ENCODE measurements around the gene CPLANE1.
"Not testable (repeated sequence)": the region's sequence is repeated elsewhere in the genome, so short reads cannot be mapped to it uniquely, and the experiment has no call there.

The CPLANE1 gene

DNA sequence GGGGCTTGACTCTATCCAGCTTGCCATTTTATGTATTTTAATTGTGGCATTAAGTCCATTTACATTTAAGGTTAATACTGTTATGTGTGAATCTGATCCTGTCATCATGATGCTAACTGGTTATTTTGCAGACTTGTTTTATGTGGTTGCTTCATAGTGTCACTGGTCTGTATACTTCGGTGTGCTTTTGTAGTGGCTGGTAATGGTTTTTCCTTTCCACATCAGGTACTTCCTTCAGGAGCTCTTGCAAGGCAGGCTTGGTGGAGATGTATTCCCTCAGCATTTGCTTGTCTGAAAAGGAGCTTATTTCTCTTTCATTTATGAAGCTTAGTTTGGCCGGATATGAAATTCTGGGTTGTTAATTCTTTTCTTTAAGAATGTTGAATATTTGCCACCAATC lies 145.9 kb downstream of the CPLANE1 start:
- DNase-seq, result no peak

DNA sequence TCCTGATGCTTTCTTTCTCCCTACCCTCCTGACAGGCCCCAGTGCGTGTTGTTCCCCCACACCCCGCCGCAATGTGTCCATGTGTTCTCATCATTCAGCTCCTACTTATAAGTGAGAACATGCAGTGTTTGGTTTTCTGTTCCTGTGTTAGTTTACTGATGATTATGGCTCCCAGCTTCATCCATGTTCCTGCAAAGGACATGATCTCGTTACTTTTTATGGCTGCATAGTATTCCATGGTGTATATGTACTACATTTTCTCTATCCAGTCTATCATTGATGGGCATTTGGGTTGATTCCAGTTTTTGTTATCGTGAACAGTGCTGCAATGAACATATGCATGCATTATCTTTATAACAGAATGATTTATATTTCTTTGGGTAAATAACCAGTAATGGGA lies 149.9 kb downstream of the CPLANE1 start:
- not testable (repeated sequence) for H3K9me3 ChIP-seq (ENCODE audit: insufficient read depth, low read depth, low read length); H3K9ac ChIP-seq (ENCODE audit: low read length); H2BK12ac ChIP-seq (ENCODE audit: low read length); H3K27ac ChIP-seq (ENCODE audit: low read depth, low read length); H2AK5ac ChIP-seq (ENCODE audit: low read length); H3K4ac ChIP-seq (ENCODE audit: low read depth, low read length); H4K91ac ChIP-seq (ENCODE audit: low read depth, low read length); H3K23ac ChIP-seq (ENCODE audit: low read length); H3K79me1 ChIP-seq (ENCODE audit: low read length); H3K4me2 ChIP-seq (ENCODE audit: low read length); H3K18ac ChIP-seq (ENCODE audit: low read length); H3K14ac ChIP-seq (ENCODE audit: low read length); H4K12ac ChIP-seq (ENCODE audit: low read depth, low read length); H3K27me3 ChIP-seq (ENCODE audit: insufficient read depth, low read length); H3K79me2 ChIP-seq (ENCODE audit: control insufficient read depth, insufficient read depth, low read length, poor library complexity); H3K4me3 ChIP-seq (ENCODE audit: low read depth, low read length); H3K4me1 ChIP-seq (ENCODE audit: control insufficient read depth in 1 of 2, insufficient read depth in 2 of 2, low read length in 2 of 2); H4K8ac ChIP-seq (ENCODE audit: low read depth, low read length); H2BK5ac ChIP-seq (ENCODE audit: low read depth, low read length, poor library complexity); DNase-seq; H3K36me3 ChIP-seq (ENCODE audit: control insufficient read depth in 1 of 2, insufficient read depth in 2 of 2, low read length in 2 of 2); H2AFZ ChIP-seq (ENCODE audit: insufficient read depth, low read length, poor library complexity); H2BK120ac ChIP-seq (ENCODE audit: insufficient read depth, low read length, poor library complexity)
- no CpG with 5 or more reads among the region's 5 CpGs for WGBS (ENCODE audit: extremely low coverage, insufficient coverage, insufficient read length)

More for the DNA sequence above, 145.9 kb downstream of the CPLANE1 start:
- Histone ChIP-seq H3K9me3 (ENCODE audit: insufficient read depth, low read depth, low read length) (no peaks in the 10 kb centered on the region), H3K14ac (ENCODE audit: low read length) (no peak overlapping the region), H2BK120ac (ENCODE audit: insufficient read depth, low read length, poor library complexity) (no peak overlapping the region), H3K79me2 (ENCODE audit: control insufficient read depth, insufficient read depth, low read length, poor library complexity) (no peaks in the 10 kb centered on the region), H3K23ac (ENCODE audit: low read length) (no peak overlapping the region), H2BK5ac (ENCODE audit: low read depth, low read length, poor library complexity) (no peak overlapping the region), H3K4me2 (ENCODE audit: low read length) (no peak overlapping the region), H2AK5ac (ENCODE audit: low read length) (no peak overlapping the region), H3K9ac (ENCODE audit: low read length) (no peak overlapping the region), H4K8ac (ENCODE audit: low read depth, low read length) (no peak overlapping the region), H3K4me1 (ENCODE audit: control insufficient read depth in 1 of 2, insufficient read depth in 2 of 2, low read length in 2 of 2) (no peaks in the 10 kb centered on the region), H4K12ac (ENCODE audit: low read depth, low read length) (no peak overlapping the region), H3K4ac (ENCODE audit: low read depth, low read length) (no peak overlapping the region), H3K4me3 (ENCODE audit: low read depth, low read length) (no peak overlapping the region), H3K36me3 (ENCODE audit: control insufficient read depth in 1 of 2, insufficient read depth in 2 of 2, low read length in 2 of 2) (peaks cover 9% of the 10 kb centered on the region in 2 experiments), H3K79me1 (ENCODE audit: low read length) (no peaks in the 10 kb centered on the region), H4K91ac (ENCODE audit: low read depth, low read length) (no peak overlapping the region), H2AFZ (ENCODE audit: insufficient read depth, low read length, poor library complexity) (no peak overlapping the region), H2BK12ac (ENCODE audit: low read length) (no peak overlapping the region), H3K27me3 (ENCODE audit: insufficient read depth, low read length) (no peaks in the 10 kb centered on the region), H3K18ac (ENCODE audit: low read length) (no peak overlapping the region), H3K27ac (ENCODE audit: low read depth, low read length) (no peak overlapping the region)
- whole genome bisulfite sequencing (ENCODE audit: extremely low coverage, insufficient coverage, insufficient read length), result no CpG with 5 or more reads among the region's 2 CpGs

DNA sequence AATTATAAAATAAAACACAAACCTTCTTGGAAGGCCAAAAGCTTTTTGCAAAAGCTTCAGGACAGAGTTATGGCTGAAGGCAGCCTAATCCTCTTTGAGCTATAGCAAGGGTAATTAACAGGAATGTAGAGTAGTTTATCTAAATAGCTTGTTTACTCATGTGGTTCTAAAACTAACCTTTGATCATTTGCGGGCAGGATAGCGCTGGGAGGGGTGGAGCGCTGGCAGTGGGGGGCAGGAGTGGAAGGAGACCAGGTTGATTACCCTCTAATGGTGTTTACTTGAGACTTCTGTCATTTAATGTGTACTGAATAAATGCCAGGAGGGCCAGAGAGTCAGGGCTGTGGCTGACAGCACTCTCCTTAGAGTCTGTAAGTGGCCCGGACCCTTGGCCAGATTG lies 155.4 kb downstream of the CPLANE1 start:
- not testable (repeated sequence) for H3K79me2 ChIP-seq (ENCODE audit: control insufficient read depth, insufficient read depth, low read length, poor library complexity); H4K12ac ChIP-seq (ENCODE audit: low read depth, low read length); H3K4me2 ChIP-seq (ENCODE audit: low read length); H3K4me3 ChIP-seq (ENCODE audit: low read depth, low read length); H3K23ac ChIP-seq (ENCODE audit: low read length); H3K4me1 ChIP-seq (ENCODE audit: control insufficient read depth in 1 of 2, insufficient read depth in 2 of 2, low read length in 2 of 2); DNase-seq; H3K36me3 ChIP-seq (ENCODE audit: control insufficient read depth in 1 of 2, insufficient read depth in 2 of 2, low read length in 2 of 2); H3K9me3 ChIP-seq (ENCODE audit: insufficient read depth, low read depth, low read length); H2BK5ac ChIP-seq (ENCODE audit: low read depth, low read length, poor library complexity); H4K91ac ChIP-seq (ENCODE audit: low read depth, low read length); H3K9ac ChIP-seq (ENCODE audit: low read length); H2BK120ac ChIP-seq (ENCODE audit: insufficient read depth, low read length, poor library complexity); H3K4ac ChIP-seq (ENCODE audit: low read depth, low read length); H3K14ac ChIP-seq (ENCODE audit: low read length); H3K27me3 ChIP-seq (ENCODE audit: insufficient read depth, low read length); H2AFZ ChIP-seq (ENCODE audit: insufficient read depth, low read length, poor library complexity); H3K79me1 ChIP-seq (ENCODE audit: low read length); H2AK5ac ChIP-seq (ENCODE audit: low read length); H4K8ac ChIP-seq (ENCODE audit: low read depth, low read length); H2BK12ac ChIP-seq (ENCODE audit: low read length); H3K27ac ChIP-seq (ENCODE audit: low read depth, low read length); H3K18ac ChIP-seq (ENCODE audit: low read length)
- WGBS (ENCODE audit: extremely low coverage, insufficient coverage, insufficient read length), result no CpG with 5 or more reads among the region's 4 CpGs

DNA sequence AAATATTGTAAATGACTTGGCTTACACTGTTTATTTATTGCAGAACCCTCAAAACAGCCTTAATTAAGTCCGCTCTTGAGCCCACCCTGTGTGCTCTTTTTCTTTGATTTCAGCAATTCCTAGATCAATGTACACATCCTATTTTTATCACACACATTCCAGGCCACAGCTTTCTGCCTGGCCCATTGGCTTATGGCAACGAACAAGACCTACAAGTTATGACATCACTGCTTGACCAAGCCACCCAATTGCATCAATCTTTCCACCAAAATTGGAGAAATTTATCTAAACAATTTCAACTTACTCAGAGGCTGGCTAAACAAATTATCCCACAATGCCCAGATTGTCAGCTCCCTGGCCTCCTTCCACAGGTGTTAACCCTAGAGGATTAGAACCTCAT lies 158.4 kb downstream of the CPLANE1 start:
- Histone ChIP-seq H3K23ac (ENCODE audit: low read length) (no peak overlapping the region), H3K9me3 (ENCODE audit: insufficient read depth, low read depth, low read length) (peaks cover 2% of the 10 kb centered on the region), H3K27me3 (ENCODE audit: insufficient read depth, low read length) (no peaks in the 10 kb centered on the region), H3K4me2 (ENCODE audit: low read length) (no peak overlapping the region), H2BK5ac (ENCODE audit: low read depth, low read length, poor library complexity) (no peak overlapping the region), H3K9ac (ENCODE audit: low read length) (no peak overlapping the region), H3K36me3 (ENCODE audit: control insufficient read depth in 1 of 2, insufficient read depth in 2 of 2, low read length in 2 of 2) (no peaks in the 10 kb centered on the region), H2AFZ (ENCODE audit: insufficient read depth, low read length, poor library complexity) (no peak overlapping the region), H4K91ac (ENCODE audit: low read depth, low read length) (no peak overlapping the region), H2AK5ac (ENCODE audit: low read length) (no peak overlapping the region), H3K4ac (ENCODE audit: low read depth, low read length) (no peak overlapping the region), H3K18ac (ENCODE audit: low read length) (no peak overlapping the region), H3K4me3 (ENCODE audit: low read depth, low read length) (no peak overlapping the region), H3K4me1 (ENCODE audit: control insufficient read depth in 1 of 2, insufficient read depth in 2 of 2, low read length in 2 of 2) (no peaks in the 10 kb centered on the region), H4K12ac (ENCODE audit: low read depth, low read length) (no peak overlapping the region), H4K8ac (ENCODE audit: low read depth, low read length) (no peak overlapping the region), H2BK120ac (ENCODE audit: insufficient read depth, low read length, poor library complexity) (no peak overlapping the region), H2BK12ac (ENCODE audit: low read length) (no peak overlapping the region), H3K79me1 (ENCODE audit: low read length) (no peaks in the 10 kb centered on the region), H3K14ac (ENCODE audit: low read length) (no peak overlapping the region), H3K79me2 (ENCODE audit: control insufficient read depth, insufficient read depth, low read length, poor library complexity) (no peaks in the 10 kb centered on the region), H3K27ac (ENCODE audit: low read depth, low read length) (no peak overlapping the region)
- no CpG with 5 or more reads among the region's 2 CpGs for WGBS (ENCODE audit: extremely low coverage, insufficient coverage, insufficient read length)
- DNase-seq, result peak in 1 of 2 donors; percentile 20
